Measurements from ENCODE around the gene OR2W3. TPM values are rescaled to one million over a fixed set of nuclear protein-coding genes. Genes with fewer than 3 reads are reported as not detected.

OR2W3 gene
- polyA plus RNA-seq, 2 of the 4 experiments (the other 2 are of a cell fraction), result not detected

DNA sequence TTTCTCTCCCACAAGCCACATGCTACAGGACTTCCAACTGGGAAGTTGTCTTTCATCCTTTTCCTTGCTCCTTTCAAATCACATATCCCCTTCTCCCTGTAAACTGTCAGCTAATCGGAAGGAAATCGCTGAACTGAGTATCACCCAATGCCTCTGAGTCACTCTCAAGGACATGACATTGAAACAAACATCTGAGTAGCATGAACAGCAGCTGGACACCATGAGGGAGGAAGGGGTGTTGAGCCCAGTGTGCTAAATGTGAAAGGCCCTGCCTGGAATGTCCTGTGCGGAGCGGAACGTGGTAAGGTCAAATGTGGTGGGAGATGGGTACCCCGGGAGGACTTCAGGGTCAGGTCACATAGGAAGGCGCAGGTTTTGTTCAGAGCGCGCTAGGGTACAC lies 29.5 kb downstream of the OR2W3 start, which contains the start of gene OR2AJ1:
TSS of gene OR2AJ1 (plus strand) at position 22 of the 400 bp plus-strand sequence. CDS start 8,880 bp downstream, outside the sequence.
- FAIRE-seq (no peak), DNase-seq (ENCODE audit: low read depth in 1 of 2, low spot score in 1 of 2) (no peak), ATAC-seq (no peak)
- no peaks in the 10 kb centered on the region for H3K9me3 ChIP-seq
- H3K4me3 ChIP-seq, result no peak within 1 kb of the TSS
- H3K4me1 ChIP-seq, result no peaks in the 10 kb centered on the region
- H3K27ac ChIP-seq, result no peak within 1 kb of the TSS
- CTCF ChIA-PET, result no interaction called here
- no peak within 1 kb of the TSS for H3K4me2 ChIP-seq
- TF ChIP-seq BHLHE40 (IDR thresholded peaks at IDR 0.05; ENCODE audit: low read depth, low read length) (no peak), CEBPB (IDR thresholded peaks at IDR 0.05) (no peak), ZFP36 (IDR thresholded peaks at IDR 0.05; ENCODE audit: borderline replicate concordance, partially characterized antibody) (no peak), FOXS1 (CRISPR knock-in tag; IDR thresholded peaks at IDR 0.05) (no peak), HOXB5 (CRISPR knock-in tag; IDR thresholded peaks at IDR 0.05) (no peak), MAZ (IDR thresholded peaks at IDR 0.05; ENCODE audit: borderline replicate concordance, low read depth, low read length) (no peak), FOSB (CRISPR knock-in tag; IDR thresholded peaks at IDR 0.05) (no peak), EP300 (IDR thresholded peaks at IDR 0.05) (no peak), MYC (IDR thresholded peaks at IDR 0.05; ENCODE audit: borderline replicate concordance, low read length) (no peak), ESRRA (IDR thresholded peaks at IDR 0.05; ENCODE audit: borderline replicate concordance, low read length) (no peak), SMC3 (IDR thresholded peaks at IDR 0.05) (no peak), JUNB (IDR thresholded peaks at IDR 0.05) (no peak)
- TF ChIP-seq, protein P1, sequence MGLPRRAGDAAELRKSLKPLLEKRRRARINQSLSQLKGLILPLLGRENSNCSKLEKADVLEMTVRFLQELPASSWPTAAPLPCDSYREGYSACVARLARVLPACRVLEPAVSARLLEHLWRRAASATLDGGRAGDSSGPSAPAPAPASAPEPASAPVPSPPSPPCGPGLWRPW (IDR thresholded peaks at IDR 0.05), result no peak
- TF ChIP-seq, protein P2, sequence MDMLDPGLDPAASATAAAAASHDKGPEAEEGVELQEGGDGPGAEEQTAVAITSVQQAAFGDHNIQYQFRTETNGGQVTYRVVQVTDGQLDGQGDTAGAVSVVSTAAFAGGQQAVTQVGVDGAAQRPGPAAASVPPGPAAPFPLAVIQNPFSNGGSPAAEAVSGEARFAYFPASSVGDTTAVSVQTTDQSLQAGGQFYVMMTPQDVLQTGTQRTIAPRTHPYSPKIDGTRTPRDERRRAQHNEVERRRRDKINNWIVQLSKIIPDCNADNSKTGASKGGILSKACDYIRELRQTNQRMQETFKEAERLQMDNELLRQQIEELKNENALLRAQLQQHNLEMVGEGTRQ (IDR thresholded peaks at IDR 0.05), result no peak
- TF ChIP-seq, protein P3, sequence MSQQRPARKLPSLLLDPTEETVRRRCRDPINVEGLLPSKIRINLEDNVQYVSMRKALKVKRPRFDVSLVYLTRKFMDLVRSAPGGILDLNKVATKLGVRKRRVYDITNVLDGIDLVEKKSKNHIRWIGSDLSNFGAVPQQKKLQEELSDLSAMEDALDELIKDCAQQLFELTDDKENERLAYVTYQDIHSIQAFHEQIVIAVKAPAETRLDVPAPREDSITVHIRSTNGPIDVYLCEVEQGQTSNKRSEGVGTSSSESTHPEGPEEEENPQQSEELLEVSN (IDR thresholded peaks at IDR 0.05; ENCODE audit: borderline replicate concordance, low read depth), result no peak
- POLR2A ChIA-PET, result no interaction called here
- WGBS (ENCODE audit: missing lambda C conversion rate), result 7% methylated on average over 9 of the region's 9 CpGs

DNA sequence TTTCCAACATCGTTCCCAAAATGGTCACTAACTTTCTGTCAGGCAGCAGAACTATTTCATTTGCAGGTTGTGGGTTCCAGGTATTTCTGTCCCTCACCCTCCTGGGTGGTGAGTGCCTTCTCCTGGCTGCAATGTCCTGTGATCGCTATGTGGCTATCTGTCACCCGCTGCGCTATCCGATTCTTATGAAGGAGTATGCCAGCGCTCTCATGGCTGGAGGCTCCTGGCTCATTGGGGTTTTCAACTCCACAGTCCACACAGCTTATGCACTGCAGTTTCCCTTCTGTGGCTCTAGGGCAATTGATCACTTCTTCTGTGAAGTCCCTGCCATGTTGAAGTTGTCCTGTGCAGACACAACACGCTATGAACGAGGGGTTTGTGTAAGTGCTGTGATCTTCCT lies 38.6 kb downstream of the OR2W3 start:
- ATAC-seq, result no peak
- TF ChIP-seq NPAS2 (CRISPR knock-in tag; IDR thresholded peaks at IDR 0.05; ENCODE audit: borderline replicate concordance) (no peak), ZC3H11A (IDR thresholded peaks at IDR 0.05) (no peak), HOXB13 (CRISPR knock-in tag; IDR thresholded peaks at IDR 0.05; ENCODE audit: low read depth) (no peak), TFCP2L1 (CRISPR knock-in tag; IDR thresholded peaks at IDR 0.05) (no peak), POLR2A (IDR thresholded peaks at IDR 0.05; ENCODE audit: low read length) (no peak), HOXB5 (CRISPR knock-in tag; IDR thresholded peaks at IDR 0.05) (no peak), EHMT2 (IDR thresholded peaks at IDR 0.05; ENCODE audit: low read depth) (no peak), HOXA7 (CRISPR knock-in tag; IDR thresholded peaks at IDR 0.05) (no peak), JUN (IDR thresholded peaks at IDR 0.05) (no peak), MAZ (IDR thresholded peaks at IDR 0.05; ENCODE audit: borderline replicate concordance, low read depth, low read length) (no peak), RFX5 (IDR thresholded peaks at IDR 0.05) (no peak), MAFK (IDR thresholded peaks at IDR 0.05; ENCODE audit: partially characterized antibody) (no peak), RARB (CRISPR knock-in tag; IDR thresholded peaks at IDR 0.05) (no peak), FOSB (CRISPR knock-in tag; IDR thresholded peaks at IDR 0.05) (no peak), SREBF2 (IDR thresholded peaks at IDR 0.05) (no peak)
- TF ChIP-seq, protein P4, sequence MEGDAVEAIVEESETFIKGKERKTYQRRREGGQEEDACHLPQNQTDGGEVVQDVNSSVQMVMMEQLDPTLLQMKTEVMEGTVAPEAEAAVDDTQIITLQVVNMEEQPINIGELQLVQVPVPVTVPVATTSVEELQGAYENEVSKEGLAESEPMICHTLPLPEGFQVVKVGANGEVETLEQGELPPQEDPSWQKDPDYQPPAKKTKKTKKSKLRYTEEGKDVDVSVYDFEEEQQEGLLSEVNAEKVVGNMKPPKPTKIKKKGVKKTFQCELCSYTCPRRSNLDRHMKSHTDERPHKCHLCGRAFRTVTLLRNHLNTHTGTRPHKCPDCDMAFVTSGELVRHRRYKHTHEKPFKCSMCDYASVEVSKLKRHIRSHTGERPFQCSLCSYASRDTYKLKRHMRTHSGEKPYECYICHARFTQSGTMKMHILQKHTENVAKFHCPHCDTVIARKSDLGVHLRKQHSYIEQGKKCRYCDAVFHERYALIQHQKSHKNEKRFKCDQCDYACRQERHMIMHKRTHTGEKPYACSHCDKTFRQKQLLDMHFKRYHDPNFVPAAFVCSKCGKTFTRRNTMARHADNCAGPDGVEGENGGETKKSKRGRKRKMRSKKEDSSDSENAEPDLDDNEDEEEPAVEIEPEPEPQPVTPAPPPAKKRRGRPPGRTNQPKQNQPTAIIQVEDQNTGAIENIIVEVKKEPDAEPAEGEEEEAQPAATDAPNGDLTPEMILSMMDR (IDR thresholded peaks at IDR 0.05), result no peak
- TF ChIP-seq, protein P1 (IDR thresholded peaks at IDR 0.05), result no peak
- TF ChIP-seq, protein P5, sequence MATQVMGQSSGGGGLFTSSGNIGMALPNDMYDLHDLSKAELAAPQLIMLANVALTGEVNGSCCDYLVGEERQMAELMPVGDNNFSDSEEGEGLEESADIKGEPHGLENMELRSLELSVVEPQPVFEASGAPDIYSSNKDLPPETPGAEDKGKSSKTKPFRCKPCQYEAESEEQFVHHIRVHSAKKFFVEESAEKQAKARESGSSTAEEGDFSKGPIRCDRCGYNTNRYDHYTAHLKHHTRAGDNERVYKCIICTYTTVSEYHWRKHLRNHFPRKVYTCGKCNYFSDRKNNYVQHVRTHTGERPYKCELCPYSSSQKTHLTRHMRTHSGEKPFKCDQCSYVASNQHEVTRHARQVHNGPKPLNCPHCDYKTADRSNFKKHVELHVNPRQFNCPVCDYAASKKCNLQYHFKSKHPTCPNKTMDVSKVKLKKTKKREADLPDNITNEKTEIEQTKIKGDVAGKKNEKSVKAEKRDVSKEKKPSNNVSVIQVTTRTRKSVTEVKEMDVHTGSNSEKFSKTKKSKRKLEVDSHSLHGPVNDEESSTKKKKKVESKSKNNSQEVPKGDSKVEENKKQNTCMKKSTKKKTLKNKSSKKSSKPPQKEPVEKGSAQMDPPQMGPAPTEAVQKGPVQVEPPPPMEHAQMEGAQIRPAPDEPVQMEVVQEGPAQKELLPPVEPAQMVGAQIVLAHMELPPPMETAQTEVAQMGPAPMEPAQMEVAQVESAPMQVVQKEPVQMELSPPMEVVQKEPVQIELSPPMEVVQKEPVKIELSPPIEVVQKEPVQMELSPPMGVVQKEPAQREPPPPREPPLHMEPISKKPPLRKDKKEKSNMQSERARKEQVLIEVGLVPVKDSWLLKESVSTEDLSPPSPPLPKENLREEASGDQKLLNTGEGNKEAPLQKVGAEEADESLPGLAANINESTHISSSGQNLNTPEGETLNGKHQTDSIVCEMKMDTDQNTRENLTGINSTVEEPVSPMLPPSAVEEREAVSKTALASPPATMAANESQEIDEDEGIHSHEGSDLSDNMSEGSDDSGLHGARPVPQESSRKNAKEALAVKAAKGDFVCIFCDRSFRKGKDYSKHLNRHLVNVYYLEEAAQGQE (IDR thresholded peaks at IDR 0.05), result no peak
- TF ChIP-seq, protein P6, sequence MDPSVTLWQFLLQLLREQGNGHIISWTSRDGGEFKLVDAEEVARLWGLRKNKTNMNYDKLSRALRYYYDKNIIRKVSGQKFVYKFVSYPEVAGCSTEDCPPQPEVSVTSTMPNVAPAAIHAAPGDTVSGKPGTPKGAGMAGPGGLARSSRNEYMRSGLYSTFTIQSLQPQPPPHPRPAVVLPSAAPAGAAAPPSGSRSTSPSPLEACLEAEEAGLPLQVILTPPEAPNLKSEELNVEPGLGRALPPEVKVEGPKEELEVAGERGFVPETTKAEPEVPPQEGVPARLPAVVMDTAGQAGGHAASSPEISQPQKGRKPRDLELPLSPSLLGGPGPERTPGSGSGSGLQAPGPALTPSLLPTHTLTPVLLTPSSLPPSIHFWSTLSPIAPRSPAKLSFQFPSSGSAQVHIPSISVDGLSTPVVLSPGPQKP (IDR thresholded peaks at IDR 0.05; ENCODE audit: low read depth, low read length), result no peak
- 38% methylated on average over 8 of the region's 8 CpGs for WGBS (ENCODE audit: missing lambda C conversion rate)
- no peak overlapping the region for H3K4me2 ChIP-seq
- H3K4me3 ChIP-seq, result no peak overlapping the region
- ChIA-PET POLR2A (no interaction called here), CTCF (no interaction called here)
- no peaks in the 10 kb centered on the region for H3K4me1 ChIP-seq
- DNase-seq (ENCODE audit: low read depth in 1 of 2, low spot score in 1 of 2), result no peak
- FAIRE-seq, result no peak
- H3K9me3 ChIP-seq, result peaks cover 3% of the 10 kb centered on the region; the same call in 1 of the 3 replicates
- H3K27ac ChIP-seq, result no peak overlapping the region

Data from A549 (cell line).